Epithelial cell of proximal tubule (primary cell): ENCODE measurements around the gene UBTD1. TPM values are rescaled to one million over a fixed set of nuclear protein-coding genes. Genes with fewer than 3 reads are reported as not detected.
A peak's percentile ranks its signal among the peaks of the same experiment; 100 is the strongest.
"Not testable (repeated sequence)": the region's sequence is repeated elsewhere in the genome, so short reads cannot be mapped to it uniquely, and the experiment has no call there.

ENCODE experiments used
- DNase-seq: peaks from one replicate; pipeline ENCODE4 v3.0.0-alpha.2; 2011; ENCODE audit warnings: low read depth
- H3K4me3 ChIP-seq: 2 replicates; pipeline ENCODE4 v1.5.1; 2011; ENCODE audit warnings: low read depth, mild to moderate bottlenecking, low read length
- total RNA-seq: library from RNA; depleted of rRNA; stranded (reverse); fragments of >200 nt; gene quantifications from 2 replicates; pipeline ENCODE4 v1.2.3, GENCODE V29; 2015
- TF ChIP-seq, protein P1 (sequence below): conservative IDR thresholded peaks from 2 replicates; pipeline ENCODE4 v1.5.1; 2012; ENCODE audit warnings: low read depth, mild to moderate bottlenecking, low read length

UBTD1 gene
- total RNA-seq, 1 donor from 2014 or later: 23.6 TPM

DNA sequence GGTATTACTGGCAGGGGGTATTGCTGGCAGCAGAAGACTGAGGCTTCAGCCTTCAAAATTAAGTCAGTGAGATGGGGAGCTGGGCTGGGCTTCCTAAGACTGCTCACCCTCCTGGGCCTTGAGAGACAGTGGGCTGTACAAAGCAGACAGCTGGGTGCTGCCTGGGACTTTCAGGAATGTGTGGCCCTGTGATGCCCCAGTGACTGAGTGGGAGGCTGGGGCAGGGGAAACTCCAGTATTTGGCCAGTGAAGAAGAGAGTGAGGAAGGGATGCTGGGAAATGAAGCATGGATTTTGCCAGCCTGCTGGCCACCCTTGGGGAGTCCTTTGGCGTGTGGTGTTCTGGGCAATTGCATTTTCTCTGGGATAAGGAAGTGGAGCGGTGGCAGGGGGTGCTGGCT is 74.3 kb downstream of the UBTD1 start:
- TF ChIP-seq, protein P1, sequence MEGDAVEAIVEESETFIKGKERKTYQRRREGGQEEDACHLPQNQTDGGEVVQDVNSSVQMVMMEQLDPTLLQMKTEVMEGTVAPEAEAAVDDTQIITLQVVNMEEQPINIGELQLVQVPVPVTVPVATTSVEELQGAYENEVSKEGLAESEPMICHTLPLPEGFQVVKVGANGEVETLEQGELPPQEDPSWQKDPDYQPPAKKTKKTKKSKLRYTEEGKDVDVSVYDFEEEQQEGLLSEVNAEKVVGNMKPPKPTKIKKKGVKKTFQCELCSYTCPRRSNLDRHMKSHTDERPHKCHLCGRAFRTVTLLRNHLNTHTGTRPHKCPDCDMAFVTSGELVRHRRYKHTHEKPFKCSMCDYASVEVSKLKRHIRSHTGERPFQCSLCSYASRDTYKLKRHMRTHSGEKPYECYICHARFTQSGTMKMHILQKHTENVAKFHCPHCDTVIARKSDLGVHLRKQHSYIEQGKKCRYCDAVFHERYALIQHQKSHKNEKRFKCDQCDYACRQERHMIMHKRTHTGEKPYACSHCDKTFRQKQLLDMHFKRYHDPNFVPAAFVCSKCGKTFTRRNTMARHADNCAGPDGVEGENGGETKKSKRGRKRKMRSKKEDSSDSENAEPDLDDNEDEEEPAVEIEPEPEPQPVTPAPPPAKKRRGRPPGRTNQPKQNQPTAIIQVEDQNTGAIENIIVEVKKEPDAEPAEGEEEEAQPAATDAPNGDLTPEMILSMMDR: no peak
- no peak for DNase-seq

DNA sequence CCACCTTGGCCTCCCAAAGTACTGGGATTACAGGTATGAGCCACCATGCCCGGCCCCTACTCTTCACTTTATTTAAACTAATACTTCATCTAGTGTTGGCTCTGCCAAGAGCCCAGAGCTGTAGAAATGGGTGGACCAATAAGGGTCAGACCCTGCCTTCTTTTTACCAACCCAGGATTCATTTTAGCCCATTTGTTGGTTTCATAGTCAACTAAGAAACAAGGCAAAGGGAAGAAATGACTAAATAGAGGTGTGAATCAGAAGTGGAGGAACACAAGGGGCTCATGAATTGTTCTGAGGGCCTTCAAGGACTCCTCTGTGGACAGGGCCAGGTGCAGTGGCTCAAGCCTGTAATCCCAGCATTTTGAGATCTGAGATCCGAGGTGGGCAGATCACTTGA is 74.9 kb downstream of the UBTD1 start:
- no peak for DNase-seq
- no peak overlapping the region for H3K4me3 ChIP-seq
- TF ChIP-seq, protein P1: no peak

More for the DNA sequence above, 74.3 kb downstream of the UBTD1 start:
- no peak overlapping the region for H3K4me3 ChIP-seq

- no peak overlapping the region for H3K4me3 ChIP-seq
- peak; percentile 96 for DNase-seq
- TF ChIP-seq, protein P1: no peak
These were observed 75.8 kb downstream of the UBTD1 start for GRCh38 chr10:97574374-97575126.

DNA sequence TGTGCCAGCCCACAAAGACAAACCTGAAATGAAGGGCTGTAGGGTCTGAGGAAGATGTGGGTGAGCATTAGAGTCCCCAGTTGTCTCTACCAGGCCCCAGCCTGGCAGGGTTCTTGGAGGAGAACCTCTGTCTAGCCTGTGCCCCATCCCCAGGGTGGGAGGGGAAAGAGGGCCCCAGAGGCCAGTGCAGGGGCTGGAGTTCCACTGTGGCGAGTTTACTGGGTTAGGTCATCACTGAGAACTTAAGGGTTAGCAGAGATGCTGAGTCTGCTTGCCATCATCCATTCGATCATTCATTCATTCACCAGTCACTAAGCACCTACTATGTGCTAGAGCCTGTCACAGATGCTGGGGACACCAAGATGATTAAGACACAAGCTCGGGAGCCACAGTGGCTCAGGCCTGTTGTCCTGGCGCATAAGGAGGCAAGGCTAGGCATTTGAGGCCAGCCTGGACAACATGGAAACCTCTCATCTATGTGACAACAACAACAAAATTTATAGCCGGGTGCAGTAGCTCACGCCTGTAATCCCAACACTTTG is 76.5 kb downstream of the UBTD1 start:
- no peak overlapping the region for H3K4me3 ChIP-seq
- no peak for DNase-seq
- TF ChIP-seq, protein P1: no peak

- DNase-seq, H3K4me3 ChIP-seq: not testable (repeated sequence)
These were observed 77.8 kb downstream of the UBTD1 start for GRCh38 chr10:97576487-97576886.

DNA sequence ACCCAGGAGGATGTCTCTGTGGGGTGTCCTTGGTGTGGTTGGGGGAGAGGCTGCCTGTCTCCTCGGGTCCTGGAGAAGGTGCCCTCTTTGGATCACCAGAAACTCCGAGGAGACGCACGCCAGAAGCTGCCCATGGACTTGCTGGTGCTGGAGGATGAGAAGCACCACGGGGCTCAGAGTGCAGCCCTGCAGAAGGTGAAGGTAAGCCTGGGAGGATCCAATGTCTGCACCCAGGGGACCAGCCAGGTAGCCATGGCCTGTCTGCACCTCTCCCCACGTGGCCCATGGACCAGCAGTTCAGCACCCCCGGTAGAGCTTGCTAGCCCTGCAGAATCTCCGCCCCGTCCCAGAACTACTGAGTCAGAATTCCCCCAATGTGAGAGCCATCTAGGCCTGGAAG is 79.0 kb downstream of the UBTD1 start:
- TF ChIP-seq, protein P1: no peak
- H3K4me3 ChIP-seq: no peak overlapping the region
- DNase-seq: no peak

DNA sequence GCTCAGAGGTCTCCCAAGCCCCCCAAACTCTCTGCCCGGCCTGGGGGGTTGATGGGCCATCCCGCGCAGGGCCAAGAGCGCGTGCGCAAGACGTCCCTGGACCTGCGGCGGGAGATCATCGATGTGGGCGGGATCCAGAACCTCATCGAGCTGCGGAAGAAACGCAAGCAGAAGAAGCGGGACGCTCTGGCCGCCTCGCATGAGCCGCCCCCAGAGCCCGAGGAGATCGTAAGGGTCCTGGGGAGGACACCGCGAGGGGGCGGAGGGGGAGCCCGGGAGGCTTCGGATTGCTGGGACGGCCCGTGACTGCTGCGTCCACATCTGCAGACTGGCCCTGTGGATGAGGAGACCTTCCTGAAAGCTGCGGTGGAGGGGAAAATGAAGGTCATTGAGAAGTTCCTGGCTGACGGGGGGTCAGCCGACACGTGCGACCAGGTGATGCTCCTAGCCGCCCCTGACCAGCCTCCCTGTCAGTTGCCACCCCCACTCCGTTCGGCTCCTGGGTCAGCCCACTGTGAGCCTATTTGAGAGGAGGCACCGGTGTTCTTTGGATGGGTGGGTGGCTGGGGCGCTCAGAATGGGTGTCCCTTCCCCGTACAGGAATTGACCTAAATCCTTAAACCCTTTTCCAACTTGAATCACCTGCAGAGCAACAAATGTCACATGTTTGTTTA is 79.6 kb downstream of the UBTD1 start:
- no peak overlapping the region for H3K4me3 ChIP-seq
- DNase-seq: no peak
- TF ChIP-seq, protein P1: no peak
